Tibial nerve (tissue), 3 donors: ENCODE measurements around the gene EIF3B.

Source experiments
- CTCF ChIP-seq, 5 experiments: fragments of 200-600 bp in 3 of 5; fragments of 450-650 bp in 2 of 5; sonication (generic) in 3 of 5; IDR thresholded peaks; one replicate each; pipeline ENCODE4 v1.5.1; 2016 to 2019; ENCODE audit warnings: antibody characterized with exemption in 5 of 5, mild to moderate bottlenecking in 3 of 5, moderate library complexity in 2 of 5
- POLR2A ChIP-seq, 2 donors: fragments of 450-650 bp; IDR thresholded peaks; one replicate each; pipeline ENCODE4 v1.6.1; 2017; ENCODE audit warnings: antibody characterized with exemption in 2 of 2, mild to moderate bottlenecking in 2 of 2, moderate library complexity in 2 of 2

DNA sequence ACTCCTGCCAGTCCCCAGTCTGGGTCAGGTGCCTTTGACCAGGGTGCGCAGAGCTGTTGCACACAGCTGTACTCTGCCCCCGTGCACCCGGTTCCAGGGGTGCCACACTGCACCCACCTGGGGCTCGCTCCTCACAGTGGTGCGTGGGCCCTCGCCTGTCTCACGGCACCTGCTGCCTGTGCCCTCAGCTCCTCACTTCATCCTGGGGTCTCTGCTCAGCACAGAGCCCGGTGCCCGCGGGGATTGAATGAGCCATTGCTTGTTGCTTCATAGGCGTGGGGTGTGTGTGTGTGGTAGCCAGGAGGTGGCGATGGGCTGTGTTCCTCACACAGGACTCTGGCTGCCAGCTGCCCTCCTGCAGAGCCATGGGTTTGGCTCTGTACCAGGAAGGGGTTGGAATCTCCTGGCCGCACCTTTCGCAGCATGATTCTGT lies 18.5 kb downstream of the EIF3B start:
- TF ChIP-seq CTCF (IDR thresholded peaks at IDR 0.05) (no peak), POLR2A (IDR thresholded peaks at IDR 0.05) (no peak)
